GM21381 (cell line): ENCODE results near the gene CHERP.
"Not testable (repeated sequence)": the region's sequence is repeated elsewhere in the genome, so short reads cannot be mapped to it uniquely, and the experiment has no call there.

Experiments used
- ATAC-seq: cut with Tn5 transposase; IDR thresholded peaks from one replicate; pipeline ENCODE4 v1.9.1; 2021; ENCODE audit warnings: mild to moderate bottlenecking, moderate library complexity; ENCODE audit not compliant: unreplicated experiment

The CHERP gene

GRCh38 chr19:16544473-16545231 is 2.4 kb upstream of the CHERP start:
- ATAC-seq: no peak

DNA sequence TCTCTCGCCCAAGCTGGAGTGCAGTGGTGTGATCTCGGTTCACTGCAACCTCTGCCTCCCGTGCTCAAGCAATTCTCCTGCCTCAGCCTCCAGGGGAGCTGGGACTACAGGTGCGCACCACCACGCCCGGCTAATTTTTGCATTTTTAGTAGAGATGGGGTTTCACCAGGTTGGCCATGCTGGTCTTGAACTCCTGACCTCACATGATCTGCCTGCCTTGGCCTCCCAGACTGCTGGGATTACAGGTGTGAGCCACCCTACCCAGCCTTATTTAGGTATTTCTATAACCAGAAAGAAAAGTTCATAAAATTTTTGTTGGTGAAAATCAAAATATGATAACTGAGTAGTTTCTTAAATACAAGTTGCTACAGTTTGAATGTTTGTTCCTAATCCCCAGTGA is 1.5 kb upstream of the CHERP start:
- not testable (repeated sequence) for ATAC-seq

DNA sequence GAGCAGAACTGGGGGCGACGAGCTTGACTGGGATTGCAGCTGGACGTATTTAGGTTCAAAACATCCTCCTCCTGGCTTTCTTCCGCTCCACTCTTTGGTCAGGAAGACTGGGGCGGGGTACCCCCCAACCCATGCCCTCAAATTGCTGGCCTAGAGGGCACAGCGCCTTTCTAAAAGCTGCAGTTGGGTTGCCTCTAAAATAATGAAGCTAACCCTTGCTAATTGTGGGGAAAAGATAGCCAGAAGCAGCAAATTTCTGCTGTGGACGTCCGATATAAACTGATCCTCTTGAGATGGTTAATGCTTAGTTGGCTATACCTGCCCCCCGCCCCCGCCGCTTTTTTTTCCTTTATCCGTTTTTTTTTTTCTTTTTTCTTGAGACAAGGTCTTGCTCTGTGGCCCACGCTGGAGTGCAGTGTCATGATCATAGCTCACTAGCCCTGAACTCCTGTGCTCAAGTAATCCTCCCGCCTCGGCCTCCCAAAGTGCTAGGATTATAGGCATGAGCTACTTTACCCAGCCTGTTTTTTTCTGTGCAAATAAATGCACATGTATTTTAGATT is 754 bp upstream of the CHERP start:
- no peak for ATAC-seq

DNA sequence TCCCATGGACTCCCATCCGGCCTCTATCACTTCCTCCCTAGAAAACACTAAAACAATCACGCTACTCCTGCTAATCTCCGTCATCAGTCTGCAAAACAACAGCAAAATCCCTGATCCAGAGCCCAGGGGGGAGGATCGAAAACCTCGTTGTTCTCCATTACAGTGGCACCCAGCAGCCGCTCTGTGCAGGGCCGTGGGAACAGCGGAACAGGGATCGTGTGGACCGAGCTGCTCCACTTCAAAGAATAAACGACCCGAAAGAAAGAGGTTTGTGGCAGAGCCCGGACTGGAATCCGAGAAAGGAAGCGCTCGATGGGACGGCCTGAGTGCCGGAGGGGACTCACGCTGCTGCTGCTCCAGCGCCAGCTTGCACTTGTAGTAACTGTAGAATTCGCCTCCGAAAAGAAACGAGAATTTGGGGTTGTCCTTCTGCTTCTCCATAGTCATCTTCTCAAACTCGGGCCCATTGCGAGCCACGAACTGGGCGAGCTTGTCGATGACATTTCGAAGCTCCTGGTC is 652 bp downstream of the CHERP start:
- no peak for ATAC-seq

DNA sequence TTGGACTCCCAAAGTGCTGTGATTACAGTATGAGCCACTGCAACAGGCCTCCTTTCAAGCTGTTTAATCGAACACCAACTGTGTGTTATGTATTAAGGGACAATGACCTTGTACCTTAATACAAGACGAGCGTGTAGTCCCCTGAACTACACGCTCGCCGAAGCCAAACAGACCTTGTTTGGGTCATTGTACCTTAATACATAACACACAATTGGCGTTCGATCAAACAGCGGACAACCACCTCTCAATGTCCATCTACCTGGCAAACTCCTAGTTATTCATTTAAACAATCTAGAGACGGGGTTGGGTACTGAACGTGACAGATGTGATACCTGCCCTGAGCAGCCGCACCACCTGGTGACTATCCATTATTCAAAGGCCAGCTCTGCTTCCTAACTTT is 1.3 kb downstream of the CHERP start:
- no peak for ATAC-seq

DNA sequence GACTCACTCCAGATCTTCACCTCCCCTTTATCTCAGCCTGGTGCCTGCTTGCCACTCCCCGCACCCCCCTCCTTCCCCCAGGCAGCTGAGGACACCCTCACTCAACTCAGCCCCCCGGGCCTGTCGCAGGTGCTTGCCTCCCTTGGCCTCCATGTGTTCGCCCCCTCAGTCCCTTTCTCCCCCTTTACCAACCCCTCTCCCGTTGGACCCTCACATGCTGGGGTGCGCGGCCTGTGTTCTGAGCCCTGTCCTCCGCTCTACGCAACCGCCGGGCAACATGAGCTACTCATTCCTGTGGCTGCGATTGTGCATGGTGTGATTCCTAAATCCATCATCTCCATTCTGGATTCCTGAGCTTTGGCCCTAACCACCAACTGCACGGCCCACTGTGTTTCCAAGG is 5.1 kb downstream of the CHERP start:
- ATAC-seq: no peak

- no peak for ATAC-seq
Observed at GRCh38 chr19:16536130-16536529, 6.1 kb downstream of the CHERP start.

DNA sequence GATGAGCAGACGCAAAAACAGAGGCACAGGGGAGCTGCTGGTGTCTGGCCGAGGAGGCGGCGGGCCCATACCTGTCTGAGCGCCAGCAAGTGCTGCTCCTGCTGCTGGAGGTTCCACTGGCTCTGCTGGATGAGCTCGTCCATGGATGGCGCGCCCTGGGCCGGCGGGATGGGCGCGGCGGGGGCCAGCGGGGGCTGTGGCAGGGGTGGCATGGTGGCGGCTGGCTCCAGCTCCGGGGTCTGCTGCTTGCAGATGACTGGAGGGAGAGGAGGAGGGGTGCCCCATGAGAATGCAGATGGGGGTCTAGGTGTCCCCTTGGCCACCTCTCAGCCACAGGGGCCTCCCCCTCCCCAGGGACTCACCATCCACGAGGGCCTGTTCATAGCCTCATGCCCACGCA is 6.9 kb downstream of the CHERP start:
- no peak for ATAC-seq

- ATAC-seq: no peak
Observed at GRCh38 chr19:16532440-16533234, 9.6 kb downstream of the CHERP start.

- ATAC-seq: no peak
Observed at GRCh38 chr19:16531380-16531669, 10.9 kb downstream of the CHERP start.

GRCh38 chr19:16530540-16531379 is 11.5 kb downstream of the CHERP start:
- ATAC-seq: no peak

GRCh38 chr19:16529466-16530144 is 12.6 kb downstream of the CHERP start:
- no peak for ATAC-seq

GRCh38 chr19:16527971-16528521 is 14.2 kb downstream of the CHERP start:
- no peak for ATAC-seq

DNA sequence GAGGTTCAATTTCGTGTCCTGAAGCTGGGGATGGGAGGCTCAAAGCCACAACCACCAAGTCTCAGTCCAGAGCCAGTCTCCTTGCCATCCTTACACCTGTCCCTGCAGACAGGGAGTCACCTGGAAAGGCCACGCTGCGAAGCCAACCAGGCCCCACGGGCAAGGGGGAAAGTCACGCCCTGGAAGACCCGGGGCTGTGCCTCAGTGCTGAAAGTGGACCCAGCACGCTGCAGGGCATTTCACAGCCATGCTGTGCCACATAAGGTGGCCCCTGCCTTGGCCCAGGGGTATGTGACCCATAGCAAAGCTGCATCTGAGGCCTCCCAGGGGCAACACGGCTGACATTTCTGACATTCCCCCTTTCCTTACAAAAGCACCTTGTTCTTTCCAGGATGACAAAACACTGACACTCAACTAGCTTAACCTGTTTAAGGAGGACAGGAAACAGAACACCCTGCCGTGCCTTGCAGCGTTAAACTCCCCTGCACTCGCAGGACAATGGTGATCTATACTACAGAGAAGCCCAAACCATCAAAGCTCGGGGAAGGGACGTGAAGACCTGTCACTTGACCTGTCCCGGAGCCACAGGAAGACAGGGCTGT is 14.8 kb downstream of the CHERP start:
- no peak for ATAC-seq

DNA sequence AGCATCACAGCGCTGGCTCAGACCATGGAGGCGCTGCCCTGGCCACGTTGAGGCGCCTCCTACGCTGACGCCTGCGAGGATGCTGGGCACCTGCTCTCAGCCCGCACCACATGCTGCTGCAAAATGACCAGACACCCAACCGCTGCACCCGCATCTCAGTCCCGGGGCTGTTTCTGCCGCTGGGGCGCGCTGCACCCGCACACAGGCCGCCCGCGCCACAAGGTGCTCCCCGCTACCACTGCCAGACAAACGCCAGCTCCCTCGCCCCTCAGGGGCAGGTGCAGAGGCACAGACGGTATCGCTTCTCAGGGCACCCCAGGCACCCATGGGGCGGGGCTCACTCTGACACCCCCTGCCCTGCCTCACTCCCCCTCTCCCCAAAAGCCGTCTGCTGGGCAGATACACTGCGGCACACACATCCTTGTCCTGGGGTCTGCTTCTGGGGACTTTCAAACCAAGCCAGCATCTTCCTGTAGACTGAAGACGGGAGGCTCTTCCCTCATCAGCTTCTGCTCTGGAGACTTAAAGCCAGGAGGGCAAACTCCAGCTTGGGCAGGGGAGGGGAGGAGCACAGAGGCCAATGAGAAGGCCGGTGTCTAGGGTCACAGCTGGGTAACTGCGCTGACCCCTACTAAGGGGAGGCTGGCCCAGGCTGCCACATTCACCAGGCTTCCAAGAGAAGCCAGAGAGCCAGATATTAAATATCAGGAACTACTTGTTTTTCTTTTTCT is 16.3 kb downstream of the CHERP start:
- no peak for ATAC-seq

GRCh38 chr19:16524991-16525734 is 17.1 kb downstream of the CHERP start:
- ATAC-seq: no peak

DNA sequence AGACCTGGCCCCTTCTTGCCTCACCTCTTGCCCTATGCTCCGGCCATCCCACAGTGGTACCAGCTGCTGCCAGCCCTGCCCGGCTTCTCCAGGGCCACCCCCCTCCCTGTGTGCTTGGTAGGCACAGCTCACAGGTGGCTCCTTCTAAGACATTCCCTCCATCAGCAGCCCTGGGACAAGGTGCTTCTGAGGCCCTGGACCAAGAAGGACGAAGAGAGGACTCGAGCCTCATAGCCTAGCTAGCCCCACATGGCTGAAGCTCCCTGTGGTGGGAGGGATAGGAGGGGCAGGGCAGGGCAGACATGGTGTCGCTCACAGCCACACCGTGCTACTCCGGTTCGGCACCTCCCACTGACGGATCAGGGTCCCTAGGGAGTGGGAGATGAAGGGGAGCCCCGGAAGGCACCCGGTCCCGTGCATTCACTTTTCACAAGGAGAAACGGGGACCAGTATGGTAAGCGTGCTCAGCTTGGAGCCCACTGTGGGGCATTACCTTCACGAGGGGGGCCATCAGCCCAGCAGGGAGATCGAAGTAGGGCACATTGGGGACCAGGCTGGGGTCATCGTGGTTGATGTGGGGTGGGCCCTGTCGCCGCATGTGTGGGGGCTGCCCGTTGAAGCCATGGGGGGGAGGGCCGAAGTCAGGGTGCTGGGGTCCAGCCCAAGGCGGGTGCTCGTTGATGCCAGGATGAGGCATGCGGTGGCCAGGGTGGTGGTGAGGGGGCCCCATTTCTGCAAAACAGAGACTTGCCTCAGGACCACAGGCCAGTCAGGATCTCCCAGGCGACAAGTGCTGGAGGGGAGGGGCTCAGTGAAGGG is 19.5 kb downstream of the CHERP start:
- no peak for ATAC-seq
